Measurements from ENCODE around the gene RASA3. TPM values are rescaled to one million over a fixed set of nuclear protein-coding genes. Genes with fewer than 3 reads are reported as not detected.
A peak's percentile ranks its signal among the peaks of the same experiment; 100 is the strongest.

The RASA3 gene
- total RNA-seq, 1 experiment from 2014 or later: 18.6 TPM

DNA sequence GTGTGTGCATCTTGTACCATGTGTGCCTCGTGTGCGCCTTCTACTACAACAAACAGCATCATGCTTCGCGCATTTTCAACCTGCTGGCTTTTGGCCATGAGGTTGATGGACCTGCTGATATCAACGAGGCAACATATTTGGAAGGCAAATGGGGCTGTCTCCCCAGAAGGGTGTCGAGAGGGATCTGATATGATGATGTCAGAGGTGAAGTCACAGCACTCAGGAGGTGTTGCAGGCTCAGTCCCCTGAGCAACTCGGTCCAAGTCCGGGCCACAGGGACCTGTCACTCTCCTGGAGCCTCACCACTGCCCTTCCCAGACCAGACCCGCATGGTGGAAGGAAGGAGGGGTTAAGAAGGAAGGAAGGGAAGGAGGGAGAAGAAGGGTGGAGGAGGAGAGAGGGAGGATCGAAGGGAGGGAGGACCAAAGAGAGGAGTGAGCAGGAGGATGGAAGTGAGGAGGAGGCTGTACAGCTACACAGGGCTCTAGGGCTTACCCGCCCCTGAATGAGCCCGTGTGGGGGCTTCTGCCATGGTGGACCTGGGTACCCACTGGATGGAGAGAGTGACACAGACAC, 151.8 kb downstream of the RASA3 start:
- Histone ChIP-seq H3K4me2 (ENCODE audit: low read length) (peak overlapping the region; percentile 59), H3K4me3 (replicated peaks in 1 of 2; ENCODE audit: low read depth in 1 of 2, low read length in 2 of 2) (no peak overlapping the region), H3K27me3 (ENCODE audit: insufficient read depth, low read length) (no peaks in the 10 kb centered on the region), H3K9me3 (ENCODE audit: control insufficient read depth in 1 of 2, insufficient read depth in 1 of 2, low read depth in 1 of 2, low read length in 2 of 2) (no peaks in the 10 kb centered on the region), H4K20me1 (ENCODE audit: insufficient read depth) (no peaks in the 10 kb centered on the region), H3K79me2 (ENCODE audit: insufficient read depth, low read length) (no peaks in the 10 kb centered on the region), H3K4me1 (ENCODE audit: control insufficient read depth in 1 of 2, insufficient read depth in 2 of 2, low read length in 2 of 2) (peaks cover 21 to 32% of the 10 kb centered on the region in 2 experiments), H3K9me2 (ENCODE audit: insufficient read depth) (no peaks in the 10 kb centered on the region), H2AFZ (ENCODE audit: low read depth, low read length, poor library complexity, severe bottlenecking) (no peak overlapping the region), H3K36me3 (ENCODE audit: control insufficient read depth in 1 of 2, insufficient read depth in 2 of 2, low read length in 2 of 2) (no peaks in the 10 kb centered on the region; a peak in 2 of 4 replicates), H3K27ac (ENCODE audit: low read depth, low read length) (peak overlapping the region; percentile 55; the same call in 1 of the 2 replicates), H3K9ac (ENCODE audit: low read length) (no peak overlapping the region)
- TF ChIP-seq EZH2phosphoT487 (IDR thresholded peaks at IDR 0.05; ENCODE audit: borderline replicate concordance) (no peak), ZBTB33 (IDR thresholded peaks at IDR 0.05; ENCODE audit: extremely low read depth, insufficient replicate concordance, low read length) (no peak), CEBPB (IDR thresholded peaks at IDR 0.05; ENCODE audit: low read depth) (no peak), YY1 (IDR thresholded peaks at IDR 0.05; ENCODE audit: extremely low read depth, insufficient replicate concordance, low read depth, low read length) (no peak), POLR2A (IDR thresholded peaks at IDR 0.05; ENCODE audit: borderline replicate concordance, extremely low read depth, insufficient read depth, insufficient read length) (no peak), CBX3 (IDR thresholded peaks at IDR 0.05; ENCODE audit: low read depth) (no peak), ZFX (IDR thresholded peaks at IDR 0.05) (no peak), RAD21 (IDR thresholded peaks at IDR 0.05; ENCODE audit: low read depth) (no peak), SIN3A (IDR thresholded peaks at IDR 0.05; ENCODE audit: low read depth) (no peak), CTCF (IDR thresholded peaks at IDR 0.05 in 2 of 3, conservative IDR thresholded peaks at IDR 0.05 in 1 of 3; ENCODE audit: borderline replicate concordance in 1 of 3, insufficient read depth in 1 of 3, low read depth in 2 of 3, low read length in 2 of 3) (no peak), TCF7L2 (IDR thresholded peaks at IDR 0.05; ENCODE audit: borderline replicate concordance, extremely low read depth, insufficient read depth, insufficient read length) (no peak), POLR2AphosphoS5 (IDR thresholded peaks at IDR 0.05; ENCODE audit: low read depth, low read length) (no peak), FOSL1 (IDR thresholded peaks at IDR 0.05; ENCODE audit: low read depth) (no peak)
- TF ChIP-seq, protein P1, sequence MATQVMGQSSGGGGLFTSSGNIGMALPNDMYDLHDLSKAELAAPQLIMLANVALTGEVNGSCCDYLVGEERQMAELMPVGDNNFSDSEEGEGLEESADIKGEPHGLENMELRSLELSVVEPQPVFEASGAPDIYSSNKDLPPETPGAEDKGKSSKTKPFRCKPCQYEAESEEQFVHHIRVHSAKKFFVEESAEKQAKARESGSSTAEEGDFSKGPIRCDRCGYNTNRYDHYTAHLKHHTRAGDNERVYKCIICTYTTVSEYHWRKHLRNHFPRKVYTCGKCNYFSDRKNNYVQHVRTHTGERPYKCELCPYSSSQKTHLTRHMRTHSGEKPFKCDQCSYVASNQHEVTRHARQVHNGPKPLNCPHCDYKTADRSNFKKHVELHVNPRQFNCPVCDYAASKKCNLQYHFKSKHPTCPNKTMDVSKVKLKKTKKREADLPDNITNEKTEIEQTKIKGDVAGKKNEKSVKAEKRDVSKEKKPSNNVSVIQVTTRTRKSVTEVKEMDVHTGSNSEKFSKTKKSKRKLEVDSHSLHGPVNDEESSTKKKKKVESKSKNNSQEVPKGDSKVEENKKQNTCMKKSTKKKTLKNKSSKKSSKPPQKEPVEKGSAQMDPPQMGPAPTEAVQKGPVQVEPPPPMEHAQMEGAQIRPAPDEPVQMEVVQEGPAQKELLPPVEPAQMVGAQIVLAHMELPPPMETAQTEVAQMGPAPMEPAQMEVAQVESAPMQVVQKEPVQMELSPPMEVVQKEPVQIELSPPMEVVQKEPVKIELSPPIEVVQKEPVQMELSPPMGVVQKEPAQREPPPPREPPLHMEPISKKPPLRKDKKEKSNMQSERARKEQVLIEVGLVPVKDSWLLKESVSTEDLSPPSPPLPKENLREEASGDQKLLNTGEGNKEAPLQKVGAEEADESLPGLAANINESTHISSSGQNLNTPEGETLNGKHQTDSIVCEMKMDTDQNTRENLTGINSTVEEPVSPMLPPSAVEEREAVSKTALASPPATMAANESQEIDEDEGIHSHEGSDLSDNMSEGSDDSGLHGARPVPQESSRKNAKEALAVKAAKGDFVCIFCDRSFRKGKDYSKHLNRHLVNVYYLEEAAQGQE (IDR thresholded peaks at IDR 0.05; ENCODE audit: low read depth): no peak
- ATAC-seq (no peak; the same call in 1 of the 2 replicates), DNase-seq (ENCODE audit: low read depth, low spot score) (no peak)
- CTCF ChIA-PET: no interaction called here
- RAD21 ChIA-PET (ENCODE audit: low non-redundant PET in 1 of 2, low total read pairs in 2 of 2, uncharacterized antibody in 2 of 2, unreplicated experiment in 2 of 2): no interaction called here
- POLR2A ChIA-PET: no interaction called here
- intact Hi-C loops (cut with micrococcal nuclease): no loop called here
- no TSS peak for BruUV-seq (replicated peaks)

Data from HCT116 (cell line).